H9 (cell line): ENCODE results near the gene UFM1. TPM values are rescaled to one million over a fixed set of nuclear protein-coding genes. Genes with fewer than 3 reads are reported as not detected.

Experiments used
- DNase-seq: peaks from one replicate; pipeline ENCODE4 v3.0.0-alpha.2; 2017
- H2AFZ ChIP-seq: one replicate; pipeline ENCODE4 v1.6.1; 2013; ENCODE audit warnings: mild to moderate bottlenecking, low read length, control low read depth, moderate library complexity
- H2AK5ac ChIP-seq: 2 replicates; pipeline ENCODE4 v1.6.1; 2013; ENCODE audit warnings: low read length, control low read depth, mixed read lengths; ENCODE audit not compliant: insufficient read length
- H2BK120ac ChIP-seq: one replicate; pipeline ENCODE4 v1.6.1; 2013; ENCODE audit warnings: low read depth, mild to moderate bottlenecking, low read length, control low read depth, inconsistent platforms; ENCODE audit not compliant: poor library complexity, severe bottlenecking
- H2BK12ac ChIP-seq: 2 replicates; pipeline ENCODE4 v1.6.1; 2013; ENCODE audit warnings: low read length, control low read depth, mixed read lengths, low read depth; ENCODE audit not compliant: insufficient read length
- H2BK15ac ChIP-seq: 2 replicates; pipeline ENCODE4 v1.6.1; 2013; ENCODE audit warnings: low read depth, low read length, control low read depth
- H2BK20ac ChIP-seq: one replicate; pipeline ENCODE4 v1.6.1; 2013; ENCODE audit warnings: low read depth, mild to moderate bottlenecking, low read length, control low read depth, inconsistent platforms; ENCODE audit not compliant: poor library complexity, severe bottlenecking
- H2BK5ac ChIP-seq: 2 replicates; pipeline ENCODE4 v1.6.1; 2013; ENCODE audit warnings: low read length, control low read depth, mixed read lengths; ENCODE audit not compliant: insufficient read length
- H3K14ac ChIP-seq: 2 replicates; pipeline ENCODE4 v1.6.1; 2013; ENCODE audit warnings: low read length, control low read depth; ENCODE audit not compliant: insufficient read depth
- H3K18ac ChIP-seq: 2 replicates; pipeline ENCODE4 v1.6.1; 2013; ENCODE audit warnings: low read depth, mild to moderate bottlenecking, mixed read lengths, low read length, control low read depth; ENCODE audit not compliant: insufficient read length
- H3K23ac ChIP-seq: 2 replicates; pipeline ENCODE4 v1.6.1; 2013; ENCODE audit warnings: low read length, control low read depth, mixed read lengths, low read depth; ENCODE audit not compliant: insufficient read length
- H3K23me2 ChIP-seq: 2 replicates; pipeline ENCODE4 v1.6.1; 2013; ENCODE audit warnings: low read depth, mild to moderate bottlenecking, mixed read lengths, low read length, control low read depth; ENCODE audit not compliant: insufficient read length, poor library complexity, severe bottlenecking
- H3K27ac ChIP-seq: 2 replicates; pipeline ENCODE4 v1.5.1; 2013; ENCODE audit warnings: low read length, control low read depth, mixed read lengths, low read depth; ENCODE audit not compliant: insufficient read length
- H3K27me3 ChIP-seq: 2 replicates; pipeline ENCODE4 v1.6.1; 2013; ENCODE audit warnings: low read length, control low read depth, inconsistent platforms; ENCODE audit not compliant: insufficient read depth
- H3K4ac ChIP-seq: 2 replicates; pipeline ENCODE4 v1.6.1; 2013; ENCODE audit warnings: low read depth, mild to moderate bottlenecking, control low read depth, inconsistent platforms, low read length, moderate library complexity
- H3K4me1 ChIP-seq: 2 replicates; pipeline ENCODE4 v1.6.1; 2013; ENCODE audit warnings: low read length, control low read depth, inconsistent platforms; ENCODE audit not compliant: insufficient read depth
- H3K4me2 ChIP-seq: 2 replicates; pipeline ENCODE4 v1.6.1; 2013; ENCODE audit warnings: low read length, control low read depth, mixed read lengths; ENCODE audit not compliant: insufficient read length, insufficient read depth
- H3K56ac ChIP-seq: 2 replicates; pipeline ENCODE4 v1.6.1; 2013; ENCODE audit warnings: low read depth, mild to moderate bottlenecking, mixed read lengths, low read length, control low read depth; ENCODE audit not compliant: insufficient read length
- H3K79me1 ChIP-seq: 2 replicates; pipeline ENCODE4 v1.6.1; 2013; ENCODE audit warnings: low read depth, mild to moderate bottlenecking, moderate library complexity, low read length, control low read depth, inconsistent platforms; ENCODE audit not compliant: insufficient read depth, poor library complexity, severe bottlenecking
- H3K79me2 ChIP-seq: 2 replicates; pipeline ENCODE4 v1.6.1; 2013; ENCODE audit warnings: low read length, control low read depth, inconsistent platforms; ENCODE audit not compliant: insufficient read depth
- H3K9ac ChIP-seq: 2 replicates; pipeline ENCODE4 v1.6.1; 2013; ENCODE audit warnings: low read length, control low read depth, mixed read lengths; ENCODE audit not compliant: insufficient read length; ENCODE audit errors: extremely low read depth
- H3K9me3 ChIP-seq: one replicate; pipeline ENCODE4 v1.6.1; 2013; ENCODE audit warnings: low read depth, low read length, inconsistent platforms; ENCODE audit not compliant: control insufficient read depth
- H3T11ph ChIP-seq: one replicate; pipeline ENCODE4 v1.6.1; 2013; ENCODE audit warnings: mild to moderate bottlenecking, low read length, control low read depth, inconsistent platforms
- H4K20me1 ChIP-seq: one replicate; pipeline ENCODE4 v1.6.1; 2013; ENCODE audit not compliant: control insufficient read depth, insufficient read length, insufficient read depth
- H4K5ac ChIP-seq: 2 replicates; pipeline ENCODE4 v1.6.1; 2013; ENCODE audit warnings: low read depth, mild to moderate bottlenecking, mixed read lengths, low read length, control low read depth; ENCODE audit not compliant: insufficient read length
- H4K8ac ChIP-seq: replicated peaks from 2 replicates; pipeline ENCODE4 v1.6.1; 2013; ENCODE audit warnings: low read length, control low read depth, mixed read lengths, low read depth; ENCODE audit not compliant: insufficient read length
- H4K91ac ChIP-seq: 2 replicates; pipeline ENCODE4 v1.6.1; 2013; ENCODE audit warnings: low read depth, mild to moderate bottlenecking, moderate library complexity, mixed read lengths, low read length, control low read depth; ENCODE audit not compliant: insufficient read length
- H3K27ac Mint-ChIP-seq, 3 experiments: 2 replicates in 2 of 3; 3 replicates in 1 of 3; pipeline ENCODE4 v1.8.0; 2020 to 2021; ENCODE audit warnings: mixed read lengths in 3 of 3, mild to moderate bottlenecking in 1 of 3, moderate library complexity in 1 of 3
- H3K27me3 Mint-ChIP-seq: 2 replicates; pipeline ENCODE4 v1.8.0; 2021; ENCODE audit warnings: low read depth, mild to moderate bottlenecking, moderate library complexity, mixed read lengths
- H3K36me3 Mint-ChIP-seq, 3 experiments: 2 replicates in 2 of 3; 3 replicates in 1 of 3; pipeline ENCODE4 v1.8.0; 2020 to 2021; ENCODE audit warnings: low read depth in 3 of 3, mixed read lengths in 3 of 3; ENCODE audit not compliant: insufficient read depth in 1 of 3
- H3K4me1 Mint-ChIP-seq, 2 experiments: 2 replicates each; pipeline ENCODE4 v1.8.0; 2020; ENCODE audit warnings: mixed read lengths in 2 of 2
- H3K4me3 Mint-ChIP-seq, 2 experiments: 2 replicates in 1 of 2; 3 replicates in 1 of 2; pipeline ENCODE4 v1.8.0; 2020 to 2021; ENCODE audit warnings: mild to moderate bottlenecking in 2 of 2, mixed read lengths in 2 of 2, moderate library complexity in 1 of 2
- H3K9me3 Mint-ChIP-seq, 2 experiments: 2 replicates in 1 of 2; 3 replicates in 1 of 2; pipeline ENCODE4 v1.8.0; 2020; ENCODE audit warnings: mild to moderate bottlenecking in 2 of 2, mixed read lengths in 2 of 2, moderate library complexity in 1 of 2
- WGBS: extraction: QIAGEN DNeasy Blood & Tissue Kit; methylation state at CpG from one replicate; pipeline ENCODE4 v1.1.7; 2013; ENCODE audit warnings: missing lambda C conversion rate, low lambda C conversion rate, mixed read lengths; ENCODE audit not compliant: insufficient read length; ENCODE audit errors: extremely low coverage; 5-methylcytosine and 5-hydroxymethylcytosine counted together
- total RNA-seq: library from RNA; stranded (reverse); gene quantifications from 2 replicates; pipeline ENCODE4 v1.2.1, GENCODE V29; 2021
- TF ChIP-seq, protein P1 (sequence below): fragments of 200-600 bp; sonication (generic); conservative IDR thresholded peaks from 3 replicates; pipeline ENCODE4 v1.8.0; 2021; ENCODE audit warnings: antibody characterized with exemption, mild to moderate bottlenecking

The UFM1 gene
- total RNA-seq, 1 experiment from 2014 or later = 57.3 TPM

DNA sequence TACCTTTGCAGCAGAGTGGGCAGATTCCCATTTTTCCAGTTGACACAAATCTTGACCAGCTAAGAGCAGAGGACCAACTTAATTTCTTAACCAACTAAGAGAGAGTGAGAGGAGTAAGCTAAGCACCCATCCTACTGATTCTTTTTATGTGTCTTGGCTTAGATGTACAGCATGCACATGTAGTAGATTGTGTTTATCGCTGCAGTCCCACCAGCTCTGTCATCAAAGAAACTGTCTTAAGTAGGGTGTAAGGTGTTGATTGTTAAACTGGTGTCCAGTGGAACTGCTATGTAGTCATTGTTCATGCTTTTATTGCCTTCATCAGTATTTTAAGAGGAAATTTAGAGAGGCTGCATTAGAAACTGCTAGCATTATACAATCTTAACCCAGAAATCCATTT lies 9.0 kb upstream of the UFM1 start:
- Histone ChIP-seq H3K4me1 (no peaks in the 10 kb centered on the region), H3K23me2 (no peaks in the 10 kb centered on the region), H2AK5ac (no peak overlapping the region), H4K8ac (no peak overlapping the region), H3K9ac (no peak overlapping the region), H3K23ac (no peak overlapping the region), H3K14ac (no peak overlapping the region), H3K79me1 (no peaks in the 10 kb centered on the region), H4K91ac (no peak overlapping the region), H2BK5ac (no peak overlapping the region), H4K20me1 (no peaks in the 10 kb centered on the region), H3K4ac (no peak overlapping the region), H3K27ac (no peak overlapping the region), H3K9me3 (no peaks in the 10 kb centered on the region), H2BK120ac (no peak overlapping the region), H3K27me3 (no peaks in the 10 kb centered on the region), H2BK15ac (no peak overlapping the region), H2BK12ac (no peak overlapping the region), H3K56ac (no peak overlapping the region), H4K5ac (no peak overlapping the region), H3T11ph (no peak overlapping the region), H3K79me2 (no peaks in the 10 kb centered on the region), H3K18ac (no peak overlapping the region), H2AFZ (no peak overlapping the region), H3K4me2 (no peak overlapping the region), H2BK20ac (no peak overlapping the region)
- Mint-ChIP-seq H3K27ac (peak overlapping the region in 1 of 3 experiments; percentile 11; a peak in 2 of 7 replicates), H3K27me3 (no peaks in the 10 kb centered on the region), H3K4me3 (no peak overlapping the region), H3K9me3 (no peaks in the 10 kb centered on the region), H3K4me1 (peaks cover 22 to 39% of the 10 kb centered on the region in 2 experiments), H3K36me3 (no peaks in the 10 kb centered on the region; a peak in 1 of 7 replicates)
- WGBS = no CpG with 5 or more reads among the region's 1 CpG
- TF ChIP-seq, protein P1, sequence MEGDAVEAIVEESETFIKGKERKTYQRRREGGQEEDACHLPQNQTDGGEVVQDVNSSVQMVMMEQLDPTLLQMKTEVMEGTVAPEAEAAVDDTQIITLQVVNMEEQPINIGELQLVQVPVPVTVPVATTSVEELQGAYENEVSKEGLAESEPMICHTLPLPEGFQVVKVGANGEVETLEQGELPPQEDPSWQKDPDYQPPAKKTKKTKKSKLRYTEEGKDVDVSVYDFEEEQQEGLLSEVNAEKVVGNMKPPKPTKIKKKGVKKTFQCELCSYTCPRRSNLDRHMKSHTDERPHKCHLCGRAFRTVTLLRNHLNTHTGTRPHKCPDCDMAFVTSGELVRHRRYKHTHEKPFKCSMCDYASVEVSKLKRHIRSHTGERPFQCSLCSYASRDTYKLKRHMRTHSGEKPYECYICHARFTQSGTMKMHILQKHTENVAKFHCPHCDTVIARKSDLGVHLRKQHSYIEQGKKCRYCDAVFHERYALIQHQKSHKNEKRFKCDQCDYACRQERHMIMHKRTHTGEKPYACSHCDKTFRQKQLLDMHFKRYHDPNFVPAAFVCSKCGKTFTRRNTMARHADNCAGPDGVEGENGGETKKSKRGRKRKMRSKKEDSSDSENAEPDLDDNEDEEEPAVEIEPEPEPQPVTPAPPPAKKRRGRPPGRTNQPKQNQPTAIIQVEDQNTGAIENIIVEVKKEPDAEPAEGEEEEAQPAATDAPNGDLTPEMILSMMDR = no peak
- no peak for DNase-seq
